HEK293T (cell line): Measurements from ENCODE around the gene PRKAG1.

ENCODE experiments used
- CTCF ChIA-PET: fragments of 350-600 bp; formaldehyde crosslinking; extraction: SDS; loops from one replicate; lab custom pipeline; 2021; ENCODE audit warnings: antibody characterized with exemption, inconsistent platforms; lab: Yijun Ruan, JAX
- POLR2A ChIA-PET: fragments of 350-600 bp; formaldehyde crosslinking; extraction: SDS; loops from one replicate; lab custom pipeline; 2020; ENCODE audit warnings: antibody characterized with exemption, inconsistent platforms; lab: Yijun Ruan, JAX
- DNase-seq: peaks from one replicate; pipeline ENCODE4 v3.0.0; 2012; ENCODE audit warnings: mixed read lengths; ENCODE audit errors: extremely low spot score
- ARNT ChIP-seq: fragments of 450-650 bp; IDR thresholded peaks from 2 replicates; pipeline ENCODE4 v1.6.1; 2017; ENCODE audit warnings: mild to moderate bottlenecking
- BHLHE40 ChIP-seq: fragments of 450-650 bp; IDR thresholded peaks from 2 replicates; pipeline ENCODE4 v1.6.1; 2016; ENCODE audit warnings: mild to moderate bottlenecking, moderate library complexity, borderline replicate concordance
- CTBP1 ChIP-seq: fragments of 450-650 bp; IDR thresholded peaks from 2 replicates; pipeline ENCODE4 v1.6.1; 2016; ENCODE audit warnings: borderline replicate concordance
- ELF4 ChIP-seq: fragments of 450-650 bp; IDR thresholded peaks from 2 replicates; pipeline ENCODE4 v1.6.1; 2017; ENCODE audit warnings: antibody characterized with exemption
- FOXA1 ChIP-seq: fragments of 450-650 bp; IDR thresholded peaks from 2 replicates; pipeline ENCODE4 v1.6.1; 2016; ENCODE audit warnings: mild to moderate bottlenecking
- FOXK2 ChIP-seq: fragments of 450-650 bp; IDR thresholded peaks from 2 replicates; pipeline ENCODE4 v1.6.1; 2016; ENCODE audit warnings: mild to moderate bottlenecking
- FOXM1 ChIP-seq: fragments of 450-650 bp; IDR thresholded peaks from 2 replicates; pipeline ENCODE4 v1.6.1; 2017; ENCODE audit warnings: mild to moderate bottlenecking, borderline replicate concordance
- HDGF ChIP-seq: fragments of 450-650 bp; IDR thresholded peaks from 2 replicates; pipeline ENCODE4 v1.6.1; 2017; ENCODE audit warnings: antibody characterized with exemption, borderline replicate concordance
- L3MBTL2 ChIP-seq: fragments of 450-650 bp; conservative IDR thresholded peaks from 2 replicates; pipeline ENCODE4 v1.6.1; 2016; ENCODE audit warnings: mild to moderate bottlenecking
- LEF1 ChIP-seq: fragments of 450-650 bp; IDR thresholded peaks from 2 replicates; pipeline ENCODE4 v1.6.1; 2017; ENCODE audit warnings: mild to moderate bottlenecking, borderline replicate concordance
- NFRKB ChIP-seq: fragments of 450-650 bp; IDR thresholded peaks from 2 replicates; pipeline ENCODE4 v1.6.1; 2016; ENCODE audit warnings: mild to moderate bottlenecking, moderate library complexity
- PKNOX1 ChIP-seq: fragments of 450-650 bp; IDR thresholded peaks from 2 replicates; pipeline ENCODE4 v1.6.1; 2016
- SP1 ChIP-seq: fragments of 450-650 bp; IDR thresholded peaks from 2 replicates; pipeline ENCODE4 v1.6.1; 2017
- SUZ12 ChIP-seq: fragments of 450-650 bp; IDR thresholded peaks from 2 replicates; pipeline ENCODE4 v1.6.1; 2016; ENCODE audit warnings: mild to moderate bottlenecking
- TARDBP ChIP-seq: fragments of 450-650 bp; IDR thresholded peaks from 2 replicates; pipeline ENCODE4 v1.6.1; 2016
- ZNF384 ChIP-seq: fragments of 450-650 bp; IDR thresholded peaks from 2 replicates; pipeline ENCODE4 v1.6.1; 2016

PRKAG1 gene

GRCh38 chr12:49051777-49052438, 33.3 kb upstream of the PRKAG1 start:
- ChIA-PET CTCF (no interaction called here), POLR2A (no interaction called here)
- TF ChIP-seq BHLHE40 (no peak), HDGF (no peak), NFRKB (no peak), FOXA1 (no peak), L3MBTL2 (no peak), PKNOX1 (no peak), ELF4 (no peak), CTBP1 (no peak), LEF1 (no peak), FOXM1 (no peak), TARDBP (no peak)
- DNase-seq = no peak

- no peak for DNase-seq
- TF ChIP-seq NFRKB (no peak), CTBP1 (no peak), LEF1 (no peak), ZNF384 (no peak), FOXA1 (no peak), HDGF (no peak), PKNOX1 (no peak), L3MBTL2 (no peak), ELF4 (no peak), SUZ12 (no peak), FOXM1 (no peak), SP1 (no peak), BHLHE40 (no peak)
- ChIA-PET CTCF (no interaction called here), POLR2A (no interaction called here)
These were observed 32.8 kb upstream of the PRKAG1 start for GRCh38 chr12:49051373-49051764.

DNA sequence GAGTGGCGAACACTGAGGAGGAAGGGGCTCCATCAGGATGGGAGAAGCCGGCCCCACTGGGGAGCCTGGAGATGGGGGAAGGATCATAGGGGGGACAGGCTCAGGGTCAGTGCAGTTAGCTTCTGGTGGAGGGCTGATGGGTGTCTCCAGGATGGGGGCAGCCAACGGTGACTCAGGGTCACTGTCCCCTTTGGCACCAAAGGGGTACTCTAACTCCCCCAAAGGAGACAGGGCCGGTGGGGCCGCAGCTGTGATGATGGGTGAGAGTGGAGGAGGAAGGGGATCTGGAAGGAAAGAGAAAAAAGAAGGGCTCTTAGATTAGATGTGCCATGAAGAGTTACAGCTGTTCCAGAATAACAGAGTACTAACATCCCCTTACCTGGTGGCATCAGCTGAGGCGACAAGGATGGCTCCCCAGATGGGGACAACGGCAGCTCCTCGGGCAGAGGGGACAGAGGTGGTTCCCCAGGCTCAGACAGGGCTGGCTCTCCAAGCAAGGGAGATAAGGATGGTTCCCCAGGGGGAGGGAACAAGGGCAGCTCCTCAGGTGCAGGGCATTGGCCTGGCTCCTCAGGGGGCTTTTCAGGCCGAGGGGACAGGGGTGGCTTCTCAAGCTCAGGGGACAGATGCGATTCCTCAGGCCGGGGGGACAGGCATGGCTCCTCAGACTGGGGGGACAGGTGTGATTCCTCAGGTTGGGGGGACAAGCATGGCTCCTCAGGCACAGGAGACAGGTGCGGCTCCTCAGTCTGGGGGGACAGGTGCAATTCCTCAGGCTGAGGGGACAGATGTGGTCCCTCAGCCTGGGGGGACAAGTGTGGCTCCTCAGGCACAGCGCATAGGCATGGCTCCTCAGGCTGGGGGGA, 32.2 kb upstream of the PRKAG1 start:
- POLR2A ChIA-PET = no interaction called here
- TF ChIP-seq ARNT = no peak
- TF ChIP-seq SUZ12 = no peak
- TF ChIP-seq NFRKB = no peak
- CTCF ChIA-PET = no interaction called here
- no peak for DNase-seq

- no peak for DNase-seq
- CTCF ChIA-PET = no interaction called here
- POLR2A ChIA-PET = no interaction called here
- TF ChIP-seq FOXA1 (no peak), PKNOX1 (no peak), TARDBP (no peak), LEF1 (no peak), SP1 (no peak)
These were observed 31.1 kb upstream of the PRKAG1 start for GRCh38 chr12:49049566-49050224.

DNA sequence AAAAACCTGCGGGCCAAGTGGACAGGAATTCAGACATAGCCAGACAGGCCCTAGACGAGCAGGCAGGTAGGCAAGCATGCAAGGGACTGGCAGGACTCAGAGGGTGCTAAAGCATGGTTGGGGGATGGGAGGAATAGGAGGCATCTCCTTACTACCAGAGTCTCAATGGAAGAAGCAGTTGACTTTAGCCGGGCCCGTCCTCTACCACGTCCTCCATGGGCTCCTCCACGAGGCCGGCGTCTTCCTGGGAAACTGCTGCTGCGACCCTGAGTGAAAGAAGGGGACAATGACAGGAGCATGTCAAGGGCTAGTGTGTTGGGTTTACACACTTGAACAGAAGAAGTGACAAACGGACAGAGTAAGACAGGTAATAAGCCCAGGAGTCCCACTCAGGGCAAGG, 30.4 kb upstream of the PRKAG1 start:
- ChIA-PET CTCF (no interaction called here), POLR2A (interaction anchor here (1.5 kb wide), 1 partner anchor 82 kb away, joined by 7 read pairs; the partner anchor contains the start of gene TUBA1B)
- DNase-seq = no peak
- no peak for TF ChIP-seq SP1
- no peak for TF ChIP-seq PKNOX1
- no peak for TF ChIP-seq ZNF384
- no peak for TF ChIP-seq FOXM1
- TF ChIP-seq ARNT = no peak
- no peak for TF ChIP-seq BHLHE40
- TF ChIP-seq FOXK2 = no peak
- TF ChIP-seq NFRKB = no peak
- no peak for TF ChIP-seq FOXA1
- TF ChIP-seq CTBP1 = no peak
- no peak for TF ChIP-seq LEF1
- no peak for TF ChIP-seq SUZ12
